HepG2 (cell line): ENCODE measurements around the gene MBNL3. TPM values are rescaled to one million over a fixed set of nuclear protein-coding genes. Genes with fewer than 3 reads are reported as not detected.

Experiments
- ATAC-seq: fragments of 200-7000 bp; cut with Tn5 transposase; 3 replicates; pipeline ENCODE4 v1.9.1; 2020; ENCODE audit warnings: mild to moderate bottlenecking, moderate library complexity
- BruUV-seq: library from RNA; stranded (reverse); fragments of 400-500 nt; replicated peaks from 2 replicates; lab custom pipeline; 2021; lab: Mats Ljungman, UMichigan
- CTCF ChIA-PET: fragments of 300-600 bp; formaldehyde crosslinking; extraction: SDS; loops from one replicate; lab custom pipeline; 2021; ENCODE audit warnings: low total read pairs, inconsistent platforms, low intra/inter-chr PET ratio; lab: Yijun Ruan, JAX
- POLR2A ChIA-PET: fragments of 350-600 bp; sonication (Branson Sonifier 250); formaldehyde crosslinking; loops from one replicate; lab custom pipeline; 2020; ENCODE audit warnings: antibody characterized with exemption, inconsistent platforms; lab: Yijun Ruan, JAX
- DNase-seq: peaks from one replicate; pipeline ENCODE4 v3.0.0-alpha.2; 2015; ENCODE audit warnings: low spot score
- FAIRE-seq: peaks from 3 replicates; lab custom pipeline; 2011; peaks lifted over from hg19 to GRCh38; lab: Jason Lieb, UNC
- H2AFZ ChIP-seq: one replicate; pipeline ENCODE4 v1.6.1; 2011; ENCODE audit warnings: low read length, inconsistent platforms
- H3K27ac ChIP-seq: fragments of 300-600 bp; 3 replicates; pipeline ENCODE4 v1.8.0; 2011; ENCODE audit warnings: mixed run types, mild to moderate bottlenecking, mixed read lengths, low read length, inconsistent platforms; ENCODE audit not compliant: insufficient read depth; ENCODE audit errors: extremely low read length
- H3K27me3 ChIP-seq, 2 experiments: fragments of 200-600 bp in 1 of 2; 2 replicates in 1 of 2; 3 replicates in 1 of 2; pipeline versions ENCODE4 v1.6.0 to v1.8.0; 2011; ENCODE audit warnings: low read length in 2 of 2, mild to moderate bottlenecking in 2 of 2, moderate library complexity in 2 of 2, inconsistent platforms in 1 of 2; ENCODE audit not compliant: insufficient read depth in 2 of 2, control insufficient read depth in 1 of 2
- H3K36me3 ChIP-seq, 2 experiments: fragments of 200-600 bp in 1 of 2; replicated peaks in 1 of 2; 2 replicates in 1 of 2; 3 replicates in 1 of 2; pipeline versions ENCODE4 v1.5.1 to v1.8.0; 2011; ENCODE audit warnings: low read length in 2 of 2, inconsistent platforms in 1 of 2; ENCODE audit not compliant: insufficient read depth in 2 of 2, control insufficient read depth in 1 of 2
- H3K4me1 ChIP-seq: 2 replicates; pipeline ENCODE4 v1.5.1; 2012; ENCODE audit warnings: low read length, inconsistent platforms; ENCODE audit not compliant: insufficient read depth
- H3K4me2 ChIP-seq: 2 replicates; pipeline ENCODE4 v1.6.0; 2011; ENCODE audit warnings: low read depth, low read length, inconsistent platforms
- H3K4me3 ChIP-seq, 3 experiments: fragments of 200-600 bp in 1 of 3; sonication (generic), shearing (Covaris generic) in 1 of 3; replicated peaks in 1 of 3; 2 replicates each; pipeline ENCODE4 v1.5.1; 2011 to 2016; ENCODE audit warnings: low read length in 3 of 3, inconsistent platforms in 2 of 3, low read depth in 2 of 3, mild to moderate bottlenecking in 2 of 3, control low read depth in 1 of 3, mixed read lengths in 1 of 3; ENCODE audit not compliant: insufficient read depth in 1 of 3
- H3K79me2 ChIP-seq: one replicate; pipeline ENCODE4 v1.6.1; 2011; ENCODE audit warnings: low read length, inconsistent platforms; ENCODE audit not compliant: insufficient read depth
- H3K9ac ChIP-seq: 2 replicates; pipeline ENCODE4 v1.6.0; 2011; ENCODE audit warnings: mild to moderate bottlenecking, low read depth, low read length, inconsistent platforms; ENCODE audit not compliant: insufficient read depth
- H3K9me3 ChIP-seq: 2 replicates; pipeline ENCODE4 v1.5.1; 2012; ENCODE audit warnings: mild to moderate bottlenecking, low read length
- H4K20me1 ChIP-seq: 2 replicates; pipeline ENCODE4 v1.6.0; 2011; ENCODE audit warnings: inconsistent platforms, mild to moderate bottlenecking, low read length, moderate library complexity; ENCODE audit not compliant: insufficient read depth
- ADNP ChIP-seq: sonication (generic); formaldehyde crosslinking; IDR thresholded peaks from 2 replicates; pipeline ENCODE4 v1.4.0; 2020; ENCODE audit warnings: missing genetic modification reagents
- CBX5 ChIP-seq: sonication (generic); formaldehyde crosslinking; IDR thresholded peaks from 2 replicates; pipeline ENCODE4 v1.4.0; 2020; ENCODE audit warnings: missing genetic modification reagents, borderline replicate concordance
- HNRNPLL ChIP-seq: fragments of 200-400 bp; formaldehyde crosslinking; IDR thresholded peaks from 2 replicates; pipeline ENCODE4 v1.6.1; 2017; ENCODE audit warnings: mild to moderate bottlenecking, low read depth, low read length; ENCODE audit not compliant: poor library complexity, severe bottlenecking
- KLF11 ChIP-seq: IDR thresholded peaks from 2 replicates; pipeline ENCODE4 v1.6.1; 2016; ENCODE audit warnings: missing compliant biosample characterization
- MBNL3 ChIP-seq: fragments of 250-450 bp; sonication (Bioruptor Pico); conservative IDR thresholded peaks from 2 replicates; pipeline ENCODE4 v1.8.0; 2022; ENCODE audit warnings: mild to moderate bottlenecking, inconsistent platforms
- MEIS1 ChIP-seq: sonication (generic); formaldehyde crosslinking; IDR thresholded peaks from 2 replicates; pipeline ENCODE4 v1.9.0; 2021; ENCODE audit warnings: mild to moderate bottlenecking, missing genetic modification reagents, moderate library complexity, borderline replicate concordance
- NPAS2 ChIP-seq: sonication (generic); formaldehyde crosslinking; IDR thresholded peaks from 2 replicates; pipeline ENCODE4 v1.8.0; 2022; ENCODE audit warnings: mild to moderate bottlenecking, missing genetic modification reagents, borderline replicate concordance
- RCOR2 ChIP-seq: IDR thresholded peaks from 2 replicates; pipeline ENCODE4 v1.6.1; 2016; ENCODE audit warnings: missing biosample characterization, missing genetic modification reagents
- RXRA ChIP-seq: sonication (generic); formaldehyde crosslinking; IDR thresholded peaks from 2 replicates; pipeline ENCODE4 v1.5.1; 2020; ENCODE audit warnings: missing genetic modification reagents
- SALL1 ChIP-seq: sonication (generic); formaldehyde crosslinking; IDR thresholded peaks from 2 replicates; pipeline ENCODE4 v1.8.0; 2022; ENCODE audit warnings: mild to moderate bottlenecking, missing genetic modification reagents
- SP5 ChIP-seq: IDR thresholded peaks from 2 replicates; pipeline ENCODE4 v1.6.1; 2016; ENCODE audit warnings: low read depth, borderline replicate concordance
- TBX2 ChIP-seq: sonication (generic); formaldehyde crosslinking; IDR thresholded peaks from 2 replicates; pipeline ENCODE4 v1.5.0; 2020; ENCODE audit warnings: missing genetic modification reagents, mild to moderate bottlenecking, borderline replicate concordance
- TEAD3 ChIP-seq: optimal IDR thresholded peaks from 2 replicates; pipeline ENCODE3; 2016; ENCODE audit warnings: borderline replicate concordance
- ZC3H4 ChIP-seq: sonication (generic); formaldehyde crosslinking; IDR thresholded peaks from 2 replicates; pipeline ENCODE4 v1.4.0; 2020; ENCODE audit warnings: missing genetic modification reagents, borderline replicate concordance
- ZNF121 ChIP-seq: sonication (generic); formaldehyde crosslinking; IDR thresholded peaks from 2 replicates; pipeline ENCODE4 v1.5.0; 2020; ENCODE audit warnings: mild to moderate bottlenecking, missing genetic modification reagents
- WGBS: methylation state at CpG from one replicate; pipeline ENCODE4 v1.1.6; 2017; ENCODE audit warnings: low lambda C conversion rate; 5-methylcytosine and 5-hydroxymethylcytosine counted together
- in situ Hi-C: cut with HindIII; loops from 2 replicates; pipeline ENCODE4 v1.10.0; 2017; ENCODE audit warnings: low pct_unique_long_range_greater_than_20kb; ENCODE audit not compliant: extremely low pct_ligation_motif_present
- intact Hi-C: fragments of 100-400 bp; cut with micrococcal nuclease; formaldehyde crosslinking; loops from one replicate; pipeline ENCODE4 v1.10.0; 2022; ENCODE audit not compliant: unreplicated experiment
- polyA plus RNA-seq, 8 experiments: library from polyadenylated mRNA; depleted of rRNA in 3 of 8; stranded (reverse) in 7 of 8; unstranded in 1 of 8; fragments of >200 nt; fragmentation: Illumina TruSeq in 4 of 8; extraction: Trizol in 4 of 8; gene quantifications; 2 replicates each; pipeline versions ENCODE4 v1.2.1 to v1.2.3, GENCODE V29; 2011 to 2016; ENCODE audit warnings: low read depth in 4 of 8, missing spikeins in 1 of 8, mixed read lengths in 1 of 8; ENCODE audit not compliant: insufficient read depth in 1 of 8
- total RNA-seq, 5 experiments: library from RNA; depleted of rRNA; stranded (reverse); fragments of >200 nt; fragmentation: Illumina TruSeq; extraction: Trizol; gene quantifications; 2 replicates each; pipeline ENCODE4 v1.2.3, GENCODE V29; 2016; ENCODE audit warnings: low read depth in 1 of 5
- TF ChIP-seq, protein P1 (sequence below): sonication (generic); formaldehyde crosslinking; IDR thresholded peaks from 2 replicates; pipeline ENCODE4 v1.4.0; 2020; ENCODE audit warnings: missing genetic modification reagents, borderline replicate concordance
- TF ChIP-seq, protein P2 (sequence below): sonication (generic); formaldehyde crosslinking; IDR thresholded peaks from 2 replicates; pipeline ENCODE4 v1.8.0; 2022; ENCODE audit warnings: mild to moderate bottlenecking, missing genetic modification reagents, moderate library complexity
- TF ChIP-seq, protein P3 (sequence below): IDR thresholded peaks from 2 replicates; pipeline ENCODE4 v1.6.1; 2016; ENCODE audit warnings: mild to moderate bottlenecking
- TF ChIP-seq, protein P4 (sequence below): sonication (generic); formaldehyde crosslinking; IDR thresholded peaks from 2 replicates; pipeline ENCODE4 v1.5.0; 2020; ENCODE audit warnings: missing genetic modification reagents
- TF ChIP-seq, protein P5 (sequence below): sonication (generic); formaldehyde crosslinking; IDR thresholded peaks from 2 replicates; pipeline ENCODE4 v1.8.0; 2022; ENCODE audit warnings: missing genetic modification reagents, mild to moderate bottlenecking, borderline replicate concordance

Gene MBNL3
- total and polyA plus RNA-seq, 2 of the 13 experiments (the other 11 are each of a cell fraction or from before 2014, with no cell fraction given) = 155 to 257 TPM

DNA sequence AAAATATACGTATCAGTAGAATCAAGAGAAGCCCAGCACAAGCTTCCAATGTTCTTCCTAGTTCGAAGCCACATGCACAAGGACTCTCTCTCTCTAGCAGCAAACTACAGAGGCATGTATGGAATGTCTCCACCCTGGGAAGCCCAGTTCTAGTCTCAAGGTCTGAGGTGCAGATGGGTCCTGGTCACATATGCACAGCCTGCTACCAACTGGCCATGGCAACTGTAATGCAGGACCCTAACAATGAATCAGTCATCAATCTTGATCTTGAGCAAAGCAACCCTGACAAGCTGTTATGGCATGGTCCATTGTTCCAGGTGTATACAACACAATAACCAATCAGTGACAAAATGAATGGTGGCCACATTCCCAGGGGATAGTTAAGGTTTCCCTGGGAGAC lies 55.8 kb downstream of the MBNL3 start:
- Histone ChIP-seq H3K27ac (peak overlapping the region; percentile 77), H3K79me2 (peaks cover 15% of the 10 kb centered on the region), H3K9ac (peak overlapping the region; percentile 58), H3K4me3 (peak overlapping the region in 1 of 3 experiments; percentile 33; a peak in 1 of 6 replicates), H3K9me3 (no peaks in the 10 kb centered on the region), H3K36me3 (no peaks in the 10 kb centered on the region), H2AFZ (no peak overlapping the region), H4K20me1 (no peaks in the 10 kb centered on the region), H3K4me2 (peak overlapping the region; percentile 65), H3K4me1 (peaks cover 67% of the 10 kb centered on the region), H3K27me3 (no peaks in the 10 kb centered on the region)
- FAIRE-seq (peak; percentile 47), ATAC-seq (peak; percentile 90), DNase-seq (peak; percentile 68)
- ChIA-PET CTCF (no interaction called here), POLR2A (interaction anchor here (1.0 to 2.1 kb wide), 4 partner anchors 20 to 55 kb away, joined by 3 to 16 read pairs (median 4); no protein-coding TSS in a partner anchor)
- in situ Hi-C loops (no loop called here), intact Hi-C loops (no loop called here)
- 73% methylated on average over 1 of the region's 2 CpGs for WGBS
- BruUV-seq = no TSS peak
- TF ChIP-seq KLF11 = no peak
- TF ChIP-seq SP5 (CRISPR knock-in tag) = no peak
- TF ChIP-seq, protein P1, sequence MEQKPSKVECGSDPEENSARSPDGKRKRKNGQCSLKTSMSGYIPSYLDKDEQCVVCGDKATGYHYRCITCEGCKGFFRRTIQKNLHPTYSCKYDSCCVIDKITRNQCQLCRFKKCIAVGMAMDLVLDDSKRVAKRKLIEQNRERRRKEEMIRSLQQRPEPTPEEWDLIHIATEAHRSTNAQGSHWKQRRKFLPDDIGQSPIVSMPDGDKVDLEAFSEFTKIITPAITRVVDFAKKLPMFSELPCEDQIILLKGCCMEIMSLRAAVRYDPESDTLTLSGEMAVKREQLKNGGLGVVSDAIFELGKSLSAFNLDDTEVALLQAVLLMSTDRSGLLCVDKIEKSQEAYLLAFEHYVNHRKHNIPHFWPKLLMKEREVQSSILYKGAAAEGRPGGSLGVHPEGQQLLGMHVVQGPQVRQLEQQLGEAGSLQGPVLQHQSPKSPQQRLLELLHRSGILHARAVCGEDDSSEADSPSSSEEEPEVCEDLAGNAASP (CRISPR knock-in tag) = no peak
- TF ChIP-seq, protein P2, sequence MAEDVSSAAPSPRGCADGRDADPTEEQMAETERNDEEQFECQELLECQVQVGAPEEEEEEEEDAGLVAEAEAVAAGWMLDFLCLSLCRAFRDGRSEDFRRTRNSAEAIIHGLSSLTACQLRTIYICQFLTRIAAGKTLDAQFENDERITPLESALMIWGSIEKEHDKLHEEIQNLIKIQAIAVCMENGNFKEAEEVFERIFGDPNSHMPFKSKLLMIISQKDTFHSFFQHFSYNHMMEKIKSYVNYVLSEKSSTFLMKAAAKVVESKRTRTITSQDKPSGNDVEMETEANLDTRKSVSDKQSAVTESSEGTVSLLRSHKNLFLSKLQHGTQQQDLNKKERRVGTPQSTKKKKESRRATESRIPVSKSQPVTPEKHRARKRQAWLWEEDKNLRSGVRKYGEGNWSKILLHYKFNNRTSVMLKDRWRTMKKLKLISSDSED (CRISPR knock-in tag) = no peak
- no peak for TF ChIP-seq RCOR2 (CRISPR knock-in tag)
- no peak for TF ChIP-seq ADNP (CRISPR knock-in tag)
- TF ChIP-seq, protein P3, sequence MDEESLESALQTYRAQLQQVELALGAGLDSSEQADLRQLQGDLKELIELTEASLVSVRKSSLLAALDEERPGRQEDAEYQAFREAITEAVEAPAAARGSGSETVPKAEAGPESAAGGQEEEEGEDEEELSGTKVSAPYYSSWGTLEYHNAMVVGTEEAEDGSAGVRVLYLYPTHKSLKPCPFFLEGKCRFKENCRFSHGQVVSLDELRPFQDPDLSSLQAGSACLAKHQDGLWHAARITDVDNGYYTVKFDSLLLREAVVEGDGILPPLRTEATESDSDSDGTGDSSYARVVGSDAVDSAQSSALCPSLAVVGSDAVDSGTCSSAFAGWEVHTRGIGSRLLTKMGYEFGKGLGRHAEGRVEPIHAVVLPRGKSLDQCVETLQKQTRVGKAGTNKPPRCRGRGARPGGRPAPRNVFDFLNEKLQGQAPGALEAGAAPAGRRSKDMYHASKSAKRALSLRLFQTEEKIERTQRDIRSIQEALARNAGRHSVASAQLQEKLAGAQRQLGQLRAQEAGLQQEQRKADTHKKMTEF (CRISPR knock-in tag) = no peak
- TF ChIP-seq HNRNPLL = no peak
- TF ChIP-seq ZNF121 (CRISPR knock-in tag) = no peak
- TF ChIP-seq RXRA (CRISPR knock-in tag) = no peak
- TF ChIP-seq NPAS2 = no peak
- TF ChIP-seq, protein P4, sequence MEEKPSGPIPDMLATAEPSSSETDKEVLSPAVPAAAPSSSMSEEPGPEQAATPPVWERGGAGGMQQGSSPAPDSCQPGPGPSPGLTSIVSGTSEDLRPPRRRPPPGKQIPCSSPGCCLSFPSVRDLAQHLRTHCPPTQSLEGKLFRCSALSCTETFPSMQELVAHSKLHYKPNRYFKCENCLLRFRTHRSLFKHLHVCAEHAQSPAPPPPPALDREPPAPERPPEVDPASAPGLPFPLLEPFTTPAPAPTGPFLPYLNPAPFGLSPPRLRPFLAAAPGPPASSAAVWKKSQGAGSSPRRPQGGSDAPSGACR (CRISPR knock-in tag) = no peak
- no peak for TF ChIP-seq ZC3H4 (CRISPR knock-in tag)
- no peak for TF ChIP-seq CBX5 (CRISPR knock-in tag)
- TF ChIP-seq, protein P5, sequence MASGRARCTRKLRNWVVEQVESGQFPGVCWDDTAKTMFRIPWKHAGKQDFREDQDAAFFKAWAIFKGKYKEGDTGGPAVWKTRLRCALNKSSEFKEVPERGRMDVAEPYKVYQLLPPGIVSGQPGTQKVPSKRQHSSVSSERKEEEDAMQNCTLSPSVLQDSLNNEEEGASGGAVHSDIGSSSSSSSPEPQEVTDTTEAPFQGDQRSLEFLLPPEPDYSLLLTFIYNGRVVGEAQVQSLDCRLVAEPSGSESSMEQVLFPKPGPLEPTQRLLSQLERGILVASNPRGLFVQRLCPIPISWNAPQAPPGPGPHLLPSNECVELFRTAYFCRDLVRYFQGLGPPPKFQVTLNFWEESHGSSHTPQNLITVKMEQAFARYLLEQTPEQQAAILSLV (CRISPR knock-in tag) = no peak
- TF ChIP-seq TEAD3 = peak; percentile 92
- no peak for TF ChIP-seq MBNL3
- no peak for TF ChIP-seq TBX2
- no peak for TF ChIP-seq MEIS1 (CRISPR knock-in tag)
- TF ChIP-seq SALL1 (CRISPR knock-in tag) = 0 out of 2 replicates have a peak, but pooled peaks have one; percentile 10
